ENCODE data around the gene BLMH. TPM values are rescaled to one million over a fixed set of nuclear protein-coding genes. Genes with fewer than 3 reads are reported as not detected.

BLMH gene
- total RNA-seq, 1 experiment from 2014 or later, result 20.7 TPM

- Histone ChIP-seq H3F3A (ENCODE audit: insufficient read depth, low read depth) (0 out of 2 replicates have a peak, but pooled peaks cover 11% of the 10 kb centered on the region), H3K9me3 (ENCODE audit: insufficient read depth, low read depth) (no peaks in the 10 kb centered on the region), H3K4me2 (no peak overlapping the region), H3K36me3 (ENCODE audit: low read depth) (no peaks in the 10 kb centered on the region), H3K27me3 (ENCODE audit: insufficient read depth, low read depth) (no peaks in the 10 kb centered on the region), H3K79me2 (ENCODE audit: low read depth) (no peaks in the 10 kb centered on the region), H3K27ac (no peak overlapping the region), H3K9me2 (ENCODE audit: insufficient read depth) (no peaks in the 10 kb centered on the region), H2AFZ (no peak overlapping the region), H4K20me1 (ENCODE audit: insufficient read depth) (no peaks in the 10 kb centered on the region), H3K4me3 (no peak overlapping the region), H3K4me1 (replicated peaks; ENCODE audit: insufficient read depth) (peaks cover 14% of the 10 kb centered on the region)
- ChIA-PET POLR2A (ENCODE audit: unreplicated experiment) (no interaction called here), CTCF (no interaction called here)
- TF ChIP-seq EZH2 (IDR thresholded peaks at IDR 0.05; ENCODE audit: low read depth) (no peak), CTCF (conservative IDR thresholded peaks at IDR 0.05) (no peak)
- no peak for DNase-seq
- no TSS peak for BruUV-seq (replicated peaks)
- intact Hi-C loops (cut with micrococcal nuclease; ENCODE audit: unreplicated experiment), result no loop called here
Measured at GRCh38 chr17:30308406-30308805, 16.7 kb upstream of the BLMH start.

- POLR2A ChIA-PET (ENCODE audit: unreplicated experiment), result no interaction called here
- H3K27me3 ChIP-seq (ENCODE audit: insufficient read depth, low read depth), result no peaks in the 10 kb centered on the region
- H3K9me3 ChIP-seq (ENCODE audit: insufficient read depth, low read depth), result peaks cover 7% of the 10 kb centered on the region; the same call in 1 of the 2 replicates
- intact Hi-C loops (cut with micrococcal nuclease; ENCODE audit: unreplicated experiment), result no loop called here
- H3K27ac ChIP-seq, result no peak overlapping the region
- no TSS peak for BruUV-seq (replicated peaks)
- H3K4me2 ChIP-seq, result no peak overlapping the region
- H2AFZ ChIP-seq, result no peak overlapping the region
- no peaks in the 10 kb centered on the region for H4K20me1 ChIP-seq (ENCODE audit: insufficient read depth)
- TF ChIP-seq CTCF (conservative IDR thresholded peaks at IDR 0.05) (no peak), EZH2 (IDR thresholded peaks at IDR 0.05; ENCODE audit: low read depth) (no peak)
- H3K9me2 ChIP-seq (ENCODE audit: insufficient read depth), result no peaks in the 10 kb centered on the region
- no peak overlapping the region for H3K4me3 ChIP-seq
- CTCF ChIA-PET, result no interaction called here
- H3K36me3 ChIP-seq (ENCODE audit: low read depth), result no peaks in the 10 kb centered on the region
- no peaks in the 10 kb centered on the region for H3K79me2 ChIP-seq (ENCODE audit: low read depth)
- peaks cover 6% of the 10 kb centered on the region for H3K4me1 ChIP-seq (replicated peaks; ENCODE audit: insufficient read depth)
- no peak for DNase-seq
- H3F3A ChIP-seq (ENCODE audit: insufficient read depth, low read depth), result no peaks in the 10 kb centered on the region
Measured at GRCh38 chr17:30304778-30305177, 13.0 kb upstream of the BLMH start.

GRCh38 chr17:30302241-30302640 lies 10.5 kb upstream of the BLMH start:
- Histone ChIP-seq H3K4me1 (replicated peaks; ENCODE audit: insufficient read depth) (peaks cover 6% of the 10 kb centered on the region), H3K36me3 (ENCODE audit: low read depth) (no peaks in the 10 kb centered on the region), H3K27me3 (ENCODE audit: insufficient read depth, low read depth) (no peaks in the 10 kb centered on the region), H3K9me2 (ENCODE audit: insufficient read depth) (no peaks in the 10 kb centered on the region), H3K27ac (no peak overlapping the region), H3K79me2 (ENCODE audit: low read depth) (no peaks in the 10 kb centered on the region), H3K4me3 (no peak overlapping the region), H2AFZ (no peak overlapping the region), H3F3A (ENCODE audit: insufficient read depth, low read depth) (no peaks in the 10 kb centered on the region), H4K20me1 (ENCODE audit: insufficient read depth) (no peaks in the 10 kb centered on the region), H3K9me3 (ENCODE audit: insufficient read depth, low read depth) (peaks cover 7% of the 10 kb centered on the region; the same call in 1 of the 2 replicates), H3K4me2 (no peak overlapping the region)
- peak in 1 of 2 experiments; percentile 65 for DNase-seq
- ChIA-PET POLR2A (ENCODE audit: unreplicated experiment) (no interaction called here), CTCF (no interaction called here)
- BruUV-seq (replicated peaks), result no TSS peak
- TF ChIP-seq CTCF (conservative IDR thresholded peaks at IDR 0.05) (no peak), EZH2 (IDR thresholded peaks at IDR 0.05; ENCODE audit: low read depth) (no peak)
- intact Hi-C loops (cut with micrococcal nuclease; ENCODE audit: unreplicated experiment), result no loop called here

All from PC-9 (cell line).